GOT3 (cell line): ENCODE results near the gene ITPK1.
"Not testable (repeated sequence)": the region's sequence is repeated elsewhere in the genome, so short reads cannot be mapped to it uniquely, and the experiment has no call there.

Source experiments
- DNase-seq: peaks from one replicate; lab custom pipeline; 2025; ENCODE audit warnings: mixed read lengths; lab: John Stamatoyannopoulos, UW

ITPK1 gene

DNA sequence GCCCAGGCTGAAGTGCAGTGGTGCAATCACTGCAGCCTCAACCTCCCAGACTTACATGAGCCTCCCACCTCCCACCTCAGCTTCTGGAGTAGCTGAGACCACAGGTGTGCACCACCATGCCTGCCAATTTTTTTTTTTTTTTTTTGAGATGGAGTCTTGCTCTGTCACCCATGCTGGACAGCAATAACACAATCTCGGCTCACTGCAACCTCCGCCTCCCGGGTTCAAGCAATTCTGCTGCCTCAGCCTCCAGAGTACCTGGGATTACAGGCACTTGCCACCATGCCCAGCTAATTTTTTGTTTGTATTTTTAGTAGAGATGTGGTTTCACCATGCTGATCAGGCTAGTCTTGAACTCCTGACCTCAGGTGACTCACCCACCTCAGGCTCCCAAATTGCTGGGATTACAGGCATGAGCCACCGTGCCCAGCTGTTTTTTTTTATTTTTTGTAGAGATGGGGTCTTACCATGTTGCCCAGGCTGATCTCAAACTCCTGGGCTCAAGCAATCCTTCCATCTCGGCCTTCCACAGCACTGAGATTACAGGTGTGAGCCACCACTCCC, 15.6 kb upstream of the ITPK1 start:
- DNase-seq: not testable (repeated sequence)

GRCh38 chr14:93128725-93129459, 13.2 kb upstream of the ITPK1 start:
- no peak for DNase-seq

GRCh38 chr14:93126111-93126510, 10.4 kb upstream of the ITPK1 start:
- no peak for DNase-seq

- DNase-seq: no peak
Measured at GRCh38 chr14:93122826-93123225, 7.1 kb upstream of the ITPK1 start.

DNA sequence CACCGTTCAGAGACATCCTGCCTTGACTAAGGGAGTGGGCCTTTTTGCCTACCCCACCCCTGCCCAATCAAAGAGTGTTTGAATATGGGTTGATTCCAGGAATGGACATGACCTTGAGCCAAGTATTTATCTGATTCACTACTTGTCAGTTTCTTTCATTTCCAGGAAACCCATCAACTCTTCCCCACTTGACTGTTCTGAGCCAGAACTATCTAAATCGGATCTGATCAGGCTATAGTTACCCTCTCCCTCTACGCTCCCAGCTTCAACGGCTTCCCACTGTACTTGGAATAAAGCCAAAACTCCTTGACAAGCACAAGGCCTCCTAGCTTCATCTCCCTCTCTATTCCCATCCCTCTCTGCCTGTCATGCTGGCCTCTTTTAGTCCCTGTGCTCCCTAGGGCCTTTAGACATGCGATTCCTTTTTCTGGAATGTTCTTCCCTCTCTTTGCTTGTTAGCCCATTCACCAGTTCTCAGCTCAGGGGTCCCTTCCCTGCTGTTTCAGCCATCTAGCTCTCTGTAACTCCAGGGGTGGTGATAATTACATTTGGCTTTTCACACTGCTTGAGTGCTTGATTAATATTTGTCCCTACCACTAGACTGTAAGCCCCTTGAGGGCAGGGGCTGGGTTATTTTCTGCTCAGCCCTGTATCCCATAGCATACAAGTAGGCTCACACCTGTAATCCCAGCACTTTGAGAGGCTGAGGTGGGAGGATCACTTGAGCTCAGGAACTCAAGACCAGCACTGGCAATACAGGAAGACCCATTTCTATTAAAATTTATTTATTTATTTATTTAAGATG, 5.5 kb upstream of the ITPK1 start:
- DNase-seq: no peak

DNA sequence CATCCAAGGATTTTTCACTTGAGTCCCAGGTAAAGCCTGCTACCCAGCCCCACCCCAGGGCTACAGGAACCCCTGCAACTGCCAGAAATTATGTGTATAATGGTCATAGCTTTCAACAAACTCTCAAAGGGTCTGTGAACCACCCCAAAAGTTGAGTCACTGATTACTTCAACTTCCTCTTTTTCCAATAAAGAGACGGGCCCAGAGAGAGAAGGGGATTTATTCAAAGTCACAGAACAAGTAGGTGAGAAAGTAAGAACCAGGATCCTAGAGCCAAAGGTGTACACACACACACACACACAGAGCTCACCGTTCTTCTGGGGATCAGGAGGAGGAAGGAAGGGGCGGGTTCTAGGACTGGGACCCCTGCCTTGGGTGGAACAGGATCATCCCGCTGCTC, 4.8 kb upstream of the ITPK1 start:
- no peak for DNase-seq

DNA sequence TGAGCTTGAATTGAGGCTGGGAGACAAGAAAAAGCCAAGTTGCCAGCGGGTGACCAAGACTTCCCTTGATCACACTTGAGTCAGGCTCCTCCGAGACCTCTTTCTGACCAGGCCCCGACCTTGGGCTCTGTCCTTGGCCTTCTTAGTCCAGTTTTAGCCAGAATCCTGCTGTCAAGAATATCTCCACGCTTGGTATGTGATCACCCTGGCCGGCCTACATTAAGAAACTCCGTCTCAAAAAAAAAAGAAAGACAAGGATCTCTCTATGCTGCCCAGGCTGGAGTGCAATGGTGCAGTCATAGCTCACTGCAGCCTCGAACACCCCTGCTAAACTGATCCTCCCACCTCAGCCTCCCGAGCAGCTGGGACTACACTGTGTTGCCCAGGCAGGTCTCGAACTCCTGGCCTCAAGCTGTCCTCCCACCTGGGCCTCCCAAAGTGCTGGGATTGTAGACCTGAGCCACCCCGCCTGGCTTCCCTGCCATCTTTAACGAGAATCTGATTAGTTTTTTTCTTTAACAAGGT, 1.0 kb upstream of the ITPK1 start:
- no peak for DNase-seq

DNA sequence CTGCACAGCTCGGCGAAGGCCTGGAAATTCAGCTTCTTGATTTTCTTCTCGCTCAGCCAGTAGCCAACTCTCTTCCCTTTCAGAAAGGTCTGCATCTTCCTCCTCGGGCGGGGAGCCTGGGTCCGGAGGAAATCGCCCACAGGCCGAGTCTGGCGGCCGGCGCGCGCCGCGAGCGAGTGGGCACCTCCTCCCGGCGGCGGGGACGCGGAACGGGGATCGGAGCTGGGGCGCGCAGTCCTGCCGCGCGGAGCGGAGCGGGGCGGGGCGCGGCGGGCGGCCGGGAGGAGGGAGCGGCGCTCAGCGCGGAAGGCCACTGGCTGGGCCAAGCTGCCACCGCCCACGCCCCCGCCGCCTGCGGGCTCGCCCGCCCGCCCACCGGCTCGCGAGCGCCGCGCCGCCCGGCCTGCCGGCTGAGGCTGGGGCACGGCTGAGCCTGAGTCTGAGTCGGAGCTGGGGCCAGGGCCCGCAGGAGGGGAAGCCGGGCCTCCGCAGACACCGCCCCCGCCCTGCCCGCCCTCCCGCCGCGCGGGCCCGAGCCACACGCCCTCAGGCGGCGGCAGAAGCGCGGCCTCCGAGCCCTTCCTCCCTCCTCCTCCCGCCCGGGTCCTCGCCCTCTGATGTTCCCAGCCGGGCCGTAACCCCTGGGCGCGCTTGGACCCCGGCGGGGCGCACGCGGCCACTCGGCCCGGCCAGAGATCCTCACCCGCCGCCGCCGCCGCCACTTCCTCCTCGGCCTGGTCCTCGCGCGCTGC, 480 bp downstream of the ITPK1 start:
- DNase-seq: peak; percentile 34

DNA sequence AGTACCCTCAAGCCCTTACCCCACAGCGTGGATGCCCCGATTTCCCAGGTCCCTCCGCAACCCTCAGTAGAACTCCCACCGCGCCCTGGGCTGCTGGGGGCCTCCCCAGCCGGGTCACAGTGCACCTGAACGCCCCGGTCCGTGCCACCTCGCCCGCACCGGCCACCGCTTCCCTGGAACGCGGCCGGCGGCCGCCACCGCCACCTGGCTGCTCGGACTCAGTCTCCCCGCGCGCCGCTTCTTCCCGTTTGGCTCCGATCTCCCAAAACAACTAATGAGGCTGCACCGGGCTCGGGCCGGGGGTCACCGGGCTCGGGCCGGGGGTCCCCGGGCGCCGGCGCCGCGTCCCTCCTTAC, 1.0 kb downstream of the ITPK1 start:
- no peak for DNase-seq

GRCh38 chr14:93114068-93114710, 1.5 kb downstream of the ITPK1 start:
- DNase-seq: no peak

- no peak for DNase-seq
Measured at GRCh38 chr14:93113678-93114067, 2.1 kb downstream of the ITPK1 start.

DNA sequence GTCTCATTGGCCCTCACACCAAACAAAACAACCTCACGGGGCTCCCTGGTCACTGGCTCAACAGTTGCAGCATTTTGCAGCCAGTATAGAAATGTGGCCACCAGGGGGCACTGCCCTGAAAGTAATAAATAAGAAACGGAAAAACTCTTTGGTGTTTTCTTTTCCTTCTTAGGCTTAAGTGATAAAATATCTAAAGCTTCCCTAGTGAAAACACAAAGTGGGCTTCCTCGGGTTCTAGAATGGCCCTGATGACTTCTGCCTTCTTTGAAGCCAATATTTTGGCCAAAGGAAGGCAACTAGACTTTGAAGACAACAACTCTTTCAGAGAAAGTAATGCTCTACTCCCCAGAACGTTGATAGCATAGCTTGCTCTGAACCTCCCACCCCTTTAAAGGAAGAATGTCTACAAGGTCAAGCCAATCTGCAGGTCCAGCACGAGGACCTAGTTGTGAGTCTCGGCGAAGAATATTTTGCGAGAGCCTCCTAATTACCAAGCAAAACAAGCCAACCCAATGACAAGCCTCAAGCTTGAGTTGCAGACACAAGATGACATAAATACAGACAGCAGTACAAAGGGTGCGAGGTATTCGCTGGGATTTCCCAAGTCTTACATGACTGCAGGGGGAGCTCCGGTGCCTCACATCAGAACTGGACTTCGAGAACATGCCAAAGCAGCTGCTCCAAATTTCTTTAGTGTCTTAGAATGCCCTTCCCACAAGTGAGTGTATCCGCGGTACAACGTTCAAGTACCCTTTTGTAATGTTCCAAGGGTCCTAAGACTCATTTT, 2.6 kb downstream of the ITPK1 start:
- DNase-seq: no peak

- not testable (repeated sequence) for DNase-seq
Measured at GRCh38 chr14:93111541-93111940, 4.2 kb downstream of the ITPK1 start.

GRCh38 chr14:93110856-93111419, 4.8 kb downstream of the ITPK1 start:
- DNase-seq: no peak

- DNase-seq: no peak
Measured at GRCh38 chr14:93109572-93110481, 5.9 kb downstream of the ITPK1 start.

DNA sequence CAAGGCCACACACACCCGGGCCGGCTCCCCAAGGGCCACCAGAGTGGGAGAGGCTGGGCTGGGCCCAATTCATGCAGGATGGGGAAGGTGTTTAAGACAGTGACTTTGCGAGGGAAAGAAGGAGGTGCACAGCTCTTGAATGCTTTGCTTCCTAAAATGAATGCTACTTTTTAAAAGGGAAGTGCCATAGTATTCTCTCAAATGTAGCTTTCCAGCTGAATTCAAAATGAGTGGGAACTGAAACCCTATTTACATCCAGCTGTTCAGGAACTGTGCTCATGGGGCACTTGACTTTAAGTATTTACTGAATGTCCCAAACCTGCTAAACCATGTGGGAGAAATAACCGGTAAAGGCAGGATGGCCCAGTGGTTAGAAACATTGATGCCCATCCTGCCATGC, 7.6 kb downstream of the ITPK1 start:
- no peak for DNase-seq

DNA sequence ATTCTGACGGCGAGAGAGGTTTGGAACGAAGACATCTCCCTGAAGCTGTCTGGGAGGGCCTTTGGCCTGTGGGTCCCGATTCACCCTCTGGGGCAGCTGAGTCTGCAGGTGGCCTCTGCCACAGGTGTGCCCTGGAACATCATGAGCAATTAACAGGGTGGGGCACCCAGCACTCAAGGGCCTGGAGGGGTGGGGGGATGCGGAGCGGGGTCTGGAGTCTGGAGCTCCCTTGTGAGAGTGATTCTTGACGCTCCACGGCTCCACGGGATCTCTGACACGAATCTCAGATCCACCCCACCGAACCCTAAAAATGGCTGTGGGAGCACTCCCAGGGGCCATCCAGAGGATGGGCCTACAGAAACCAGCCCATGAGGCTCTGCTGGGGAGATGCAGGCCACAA, 8.3 kb downstream of the ITPK1 start:
- no peak for DNase-seq

GRCh38 chr14:93106541-93107156, 9.1 kb downstream of the ITPK1 start:
- DNase-seq: no peak

DNA sequence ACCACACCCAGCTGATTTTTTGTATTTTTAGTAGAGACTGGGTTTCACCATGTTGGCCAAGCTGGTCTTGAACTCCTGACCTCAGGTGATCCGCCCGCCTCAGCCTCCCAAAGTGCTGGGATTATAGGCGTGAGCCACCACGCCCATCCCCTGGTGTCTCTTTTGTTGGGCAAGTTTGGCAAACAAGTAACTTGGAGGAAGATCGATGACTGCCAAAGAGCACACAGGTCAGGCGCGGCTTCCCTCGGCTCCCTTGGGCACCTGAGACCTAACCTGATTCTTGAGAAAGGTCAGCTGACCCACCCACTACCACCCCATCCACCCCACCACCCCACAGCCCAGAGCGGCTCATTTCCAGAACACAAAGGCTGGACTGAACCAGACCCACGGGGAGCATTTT, 9.9 kb downstream of the ITPK1 start:
- DNase-seq: not testable (repeated sequence)
